H4 (cell line): ENCODE measurements around the gene EPHA10. TPM values are rescaled to one million over a fixed set of nuclear protein-coding genes. Genes with fewer than 3 reads are reported as not detected.

Experiments used
- DNase-seq: peaks from one replicate; pipeline ENCODE4 v3.0.0-alpha.2; 2015; ENCODE audit warnings: low spot score
- total RNA-seq: library from RNA; depleted of rRNA; stranded (reverse); fragments of >200 nt; shearing (Covaris generic); gene quantifications from 2 replicates; pipeline ENCODE4 v1.2.3, GENCODE V29; 2014; rRNA removed

The EPHA10 gene
- total RNA-seq, 1 experiment from 2014 or later = not detected

DNA sequence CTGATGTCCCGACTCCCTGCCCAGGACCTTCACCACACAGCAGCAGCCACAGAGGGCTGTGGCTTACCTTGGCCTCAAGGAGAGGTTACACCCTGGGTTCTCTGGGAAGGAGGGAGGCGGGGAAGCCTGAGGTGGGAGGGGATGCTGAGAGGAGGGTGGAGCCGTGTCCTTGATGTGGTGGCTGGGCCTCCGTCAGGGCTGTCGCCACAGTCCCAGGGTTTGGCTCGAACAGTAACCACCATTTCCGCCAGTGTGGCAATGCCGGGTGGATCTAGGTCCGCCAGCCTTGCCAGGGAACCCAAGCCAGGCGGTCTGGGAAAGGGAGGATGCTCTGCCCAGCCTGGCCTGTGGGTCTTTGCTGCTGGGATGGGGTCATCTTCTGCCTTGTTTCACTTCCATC is 91.0 kb downstream of the EPHA10 start:
- peak; percentile 57 for DNase-seq

DNA sequence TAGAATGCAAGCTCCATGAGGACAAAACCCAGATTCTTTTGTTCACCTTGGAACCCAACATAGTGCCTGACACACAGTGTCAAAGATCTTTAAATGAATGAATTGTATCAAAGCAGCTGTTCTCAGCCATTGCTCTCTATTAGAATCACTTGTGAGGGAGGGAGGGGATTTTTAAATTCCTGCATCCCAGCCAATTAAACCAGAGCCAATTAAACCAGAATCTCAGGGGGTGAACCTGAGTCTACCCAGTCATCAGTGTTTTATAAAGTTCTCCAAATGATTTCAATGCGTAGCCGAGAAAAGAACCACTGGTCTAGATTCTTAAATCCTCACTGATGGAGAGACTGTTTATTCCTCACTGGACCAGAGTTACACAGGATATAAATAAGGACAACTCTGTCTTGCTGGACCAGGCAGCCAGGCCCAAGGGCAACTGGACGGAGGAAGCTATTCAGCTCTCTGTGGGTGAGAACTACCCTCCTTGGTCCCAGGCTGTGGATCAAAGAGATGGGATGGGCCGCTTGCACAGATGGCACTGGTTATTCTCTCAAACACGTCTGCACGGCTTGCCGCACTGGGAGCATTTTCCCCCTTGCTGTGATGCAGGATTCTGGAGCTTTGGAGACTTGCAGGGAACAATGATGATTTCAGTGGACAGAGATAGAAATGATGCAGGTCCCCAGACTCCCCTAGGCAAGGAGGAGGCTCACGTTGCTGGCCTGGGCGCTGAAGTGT is 92.6 kb downstream of the EPHA10 start:
- no peak for DNase-seq

DNA sequence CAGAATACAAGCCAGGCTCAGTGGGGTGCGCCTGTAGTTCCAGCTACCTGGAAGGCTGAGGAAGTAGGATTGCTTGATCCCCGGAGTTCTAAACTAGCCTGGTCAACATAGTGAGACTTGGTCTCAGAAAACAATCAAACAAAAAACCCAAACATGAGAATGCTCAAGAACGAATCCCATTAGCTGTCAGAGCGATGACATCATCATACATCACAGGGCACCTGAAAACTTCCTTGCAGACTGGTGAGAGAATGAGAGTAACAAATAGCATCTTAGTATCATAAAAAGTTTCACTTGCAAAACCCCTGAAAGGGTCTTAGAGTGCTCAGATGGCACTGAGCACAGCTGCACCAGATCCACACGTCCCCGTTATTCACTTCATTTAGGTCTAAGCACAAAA is 93.7 kb downstream of the EPHA10 start:
- no peak for DNase-seq

DNA sequence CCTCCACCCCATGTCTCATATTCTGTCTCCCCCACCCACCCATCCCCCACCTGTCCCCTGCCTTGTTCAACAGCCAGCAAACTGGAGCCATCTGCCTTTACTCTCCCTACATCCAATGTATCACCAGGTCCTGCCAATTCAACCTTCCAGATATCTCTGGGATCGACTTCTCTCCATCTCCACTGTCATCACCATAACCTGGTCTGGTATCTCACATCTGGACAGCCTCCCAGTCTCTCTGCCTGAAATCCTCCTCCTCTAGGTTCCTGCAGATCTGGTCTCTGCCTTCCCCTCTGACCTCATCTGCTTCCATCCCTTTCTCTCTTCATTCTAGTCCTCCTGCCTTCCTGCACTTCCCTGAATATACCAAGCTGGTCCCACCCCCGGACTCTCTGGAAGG is 94.8 kb downstream of the EPHA10 start:
- no peak for DNase-seq

DNA sequence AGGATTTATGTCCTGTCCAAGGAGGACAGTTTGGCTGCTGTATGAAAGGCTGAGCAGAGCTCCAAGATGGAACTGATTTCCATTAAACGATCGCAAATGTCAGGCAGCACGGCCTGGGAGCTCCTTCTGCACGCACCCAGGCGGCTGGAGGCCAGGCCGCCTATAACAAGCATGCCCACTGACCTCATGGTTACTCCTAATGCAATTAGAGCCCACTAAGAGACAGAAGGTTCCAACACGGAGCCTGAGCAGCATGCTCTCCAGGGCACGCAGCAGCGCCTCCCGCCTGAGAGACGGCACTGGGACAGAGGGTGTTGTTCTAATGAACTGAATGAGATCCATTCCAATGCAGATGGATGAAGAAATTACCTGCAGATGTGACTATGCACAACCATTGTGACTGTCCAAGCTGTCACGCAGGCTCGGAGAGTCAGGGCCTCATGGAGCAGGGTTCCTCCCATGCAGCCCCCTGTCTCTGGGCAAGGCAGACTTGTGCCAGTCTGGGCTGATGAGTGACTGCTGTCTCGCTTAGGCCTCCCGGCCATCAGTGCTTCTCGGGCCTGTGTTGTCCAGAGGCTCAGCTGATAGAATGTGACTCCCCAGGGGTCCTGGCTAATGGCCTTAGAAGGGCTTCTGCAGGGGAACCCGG is 97.8 kb downstream of the EPHA10 start:
- DNase-seq = no peak

DNA sequence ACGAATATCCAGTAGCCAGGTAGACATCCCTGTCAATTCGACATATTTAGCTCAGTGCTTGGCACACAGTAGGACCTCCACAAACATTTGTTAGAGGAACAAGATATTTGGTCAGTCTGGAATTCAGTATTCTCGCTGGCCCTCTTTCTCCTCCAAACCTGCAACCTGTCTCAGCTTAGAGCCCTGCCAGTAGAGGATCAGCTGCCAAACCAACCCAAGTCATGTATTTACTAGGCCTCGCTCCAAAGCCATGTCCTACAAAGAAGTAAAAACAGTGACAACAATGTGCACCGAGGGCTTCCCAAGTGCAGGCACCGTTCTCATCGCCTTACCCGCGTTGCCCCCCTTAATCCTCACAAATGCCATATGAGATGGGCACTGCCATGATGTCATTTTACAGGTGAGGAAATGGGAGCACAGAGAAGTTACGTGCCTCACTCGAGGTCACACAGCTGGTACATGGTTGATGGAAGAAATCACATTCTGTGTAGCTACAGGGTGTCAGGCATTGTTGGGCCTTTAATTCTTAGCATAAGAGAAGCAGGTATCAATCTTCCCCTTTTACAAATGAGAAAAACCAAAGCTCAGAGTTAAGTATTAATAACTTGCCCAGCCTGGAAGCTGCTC is 98.6 kb downstream of the EPHA10 start:
- no peak for DNase-seq

Other genes starting within 250 kb of the EPHA10 start
- gene SNIP1, start 210.8 kb downstream of the EPHA10 start, total RNA-seq = 7.2 and 12.9 TPM in 2 replicates
- 0.64 TPM in 1 of 2 replicates, not detected in the other for gene DNALI1, start 208.2 kb downstream of the EPHA10 start, total RNA-seq
- gene GNL2, start 169.2 kb downstream of the EPHA10 start, total RNA-seq = 55.3 and 64.6 TPM in 2 replicates
- gene RSPO1, start 130.2 kb downstream of the EPHA10 start, total RNA-seq = 0.08 and 0.12 TPM in 2 replicates
- gene CDCA8, start 72.6 kb downstream of the EPHA10 start, total RNA-seq = 12.4 and 28.5 TPM in 2 replicates
- gene MANEAL, start 28.7 kb upstream of the EPHA10 start, total RNA-seq = 8.9 and 10.4 TPM in 2 replicates
- gene C1orf122, start 42.7 kb upstream of the EPHA10 start, total RNA-seq = 27.2 and 42.2 TPM in 2 replicates
- 29.2 and 32.7 TPM in 2 replicates for gene YRDC, start 43.1 kb upstream of the EPHA10 start, total RNA-seq
- gene MTF1, start 94.5 kb upstream of the EPHA10 start, total RNA-seq = 2.0 TPM in 2 replicates
- gene INPP5B, start 181.9 kb upstream of the EPHA10 start, total RNA-seq = 10.3 and 11.7 TPM in 2 replicates
- gene SF3A3, start 224.9 kb upstream of the EPHA10 start, total RNA-seq = 124 and 163 TPM in 2 replicates
- gene FHL3, start 240.4 kb upstream of the EPHA10 start, total RNA-seq = 16.5 and 20.3 TPM in 2 replicates
- 80.0 and 87.3 TPM in 2 replicates for gene UTP11, start 247.6 kb upstream of the EPHA10 start, total RNA-seq